Measurements from ENCODE around the gene TMEM178A. TPM values are rescaled to one million over a fixed set of nuclear protein-coding genes. Genes with fewer than 3 reads are reported as not detected.

TMEM178A gene
- total RNA-seq, 1 experiment from 2014 or later = not detected

DNA sequence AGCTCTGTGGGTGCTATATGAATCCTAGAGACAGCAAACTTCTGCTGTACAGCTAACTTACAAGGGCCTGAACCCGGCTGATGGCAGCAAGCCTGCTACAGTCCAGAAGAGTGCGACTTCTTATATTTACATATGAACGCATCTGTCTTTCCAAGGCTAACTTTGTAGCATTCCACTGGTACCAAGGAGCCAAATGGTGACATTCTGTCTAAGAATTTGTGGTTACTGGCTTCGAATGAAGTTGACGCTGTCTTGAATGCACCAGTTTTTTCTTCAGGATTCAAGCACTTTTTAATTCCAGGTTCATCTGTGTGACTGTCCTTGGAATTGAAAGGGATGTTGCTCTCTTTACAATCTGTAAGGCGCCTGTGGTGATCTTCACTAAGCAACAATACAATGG is 70.9 kb downstream of the TMEM178A start:
- DNase-seq (ENCODE audit: extremely low read depth, low read depth) = no peak

DNA sequence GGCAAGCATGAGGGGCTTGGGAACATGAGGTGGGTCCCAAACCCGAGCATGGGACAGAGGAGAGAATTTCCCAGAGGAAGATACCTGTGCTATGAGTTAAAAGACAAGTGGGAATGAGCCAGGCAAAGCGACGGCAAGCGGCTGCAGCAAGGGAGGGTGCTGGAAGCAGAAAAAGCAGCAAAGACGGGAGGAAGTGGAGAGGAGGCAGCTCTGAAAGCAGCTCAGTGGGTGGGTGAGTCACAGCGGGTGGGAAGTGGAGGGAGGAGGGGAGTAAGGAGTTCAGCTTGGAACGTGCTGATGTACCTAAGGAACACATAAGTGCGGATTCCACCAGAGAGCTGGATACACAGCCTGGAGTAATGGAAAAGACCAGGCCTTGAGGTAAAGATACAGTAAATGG is 71.9 kb downstream of the TMEM178A start:
- DNase-seq (ENCODE audit: extremely low read depth, low read depth) = no peak

DNA sequence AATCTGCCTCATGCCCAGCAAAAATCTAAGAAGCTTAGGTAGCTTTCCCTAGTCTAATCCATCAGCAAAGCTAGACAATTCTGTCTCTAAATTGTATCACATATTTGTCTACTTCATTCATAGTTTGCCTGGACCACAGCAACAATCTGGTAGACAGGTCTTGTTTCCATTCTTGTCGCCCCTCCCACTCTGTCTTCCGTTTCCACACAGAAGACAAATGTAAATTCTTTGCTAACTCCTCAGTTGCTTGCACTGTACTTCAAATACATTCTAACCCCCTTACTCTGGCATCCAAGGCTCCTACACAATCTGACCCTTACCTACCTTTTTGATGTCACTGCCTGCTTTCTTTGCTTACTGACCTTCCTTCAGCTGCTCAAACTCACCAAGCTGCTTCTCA is 73.2 kb downstream of the TMEM178A start:
- DNase-seq (ENCODE audit: extremely low read depth, low read depth) = no peak

DNA sequence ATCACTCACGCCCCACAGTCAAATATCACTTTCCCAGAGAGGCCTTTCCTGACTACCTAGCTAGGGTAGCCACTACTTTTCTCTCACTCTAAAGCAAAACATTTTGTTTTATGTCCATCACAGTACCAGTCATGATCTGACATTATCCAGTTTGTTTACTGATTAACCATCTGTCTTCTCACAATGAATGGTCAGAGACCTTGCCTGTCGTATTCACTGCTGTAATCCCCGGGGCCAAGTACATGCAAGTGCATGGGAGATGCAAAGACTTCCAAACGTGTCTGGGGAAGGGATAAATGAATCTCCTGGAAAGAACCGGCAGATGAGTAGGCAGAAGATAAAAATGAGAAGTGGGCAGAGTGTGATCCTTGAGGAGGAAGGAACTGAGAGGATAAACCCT is 73.7 kb downstream of the TMEM178A start:
- no peak for DNase-seq (ENCODE audit: extremely low read depth, low read depth)

DNA sequence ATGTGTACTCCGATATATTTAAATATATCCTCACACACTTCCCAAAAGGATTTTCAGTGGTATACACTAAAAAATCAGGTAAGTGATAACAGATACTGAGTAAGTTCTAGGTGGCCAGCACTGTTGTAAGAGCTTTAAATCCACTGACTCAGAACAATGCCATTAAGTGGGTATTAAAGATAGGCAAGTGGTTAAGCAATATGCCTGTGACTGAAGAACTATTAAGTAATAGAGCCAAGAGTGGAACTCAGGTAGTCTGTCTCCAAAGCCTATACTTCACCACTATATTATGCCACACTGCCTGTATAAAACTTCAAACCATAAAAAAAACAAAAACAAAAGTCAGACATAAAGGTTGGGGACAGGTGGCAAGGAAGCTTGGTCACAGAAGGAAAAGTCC is 76.2 kb downstream of the TMEM178A start:
- no peak for DNase-seq (ENCODE audit: extremely low read depth, low read depth)

DNA sequence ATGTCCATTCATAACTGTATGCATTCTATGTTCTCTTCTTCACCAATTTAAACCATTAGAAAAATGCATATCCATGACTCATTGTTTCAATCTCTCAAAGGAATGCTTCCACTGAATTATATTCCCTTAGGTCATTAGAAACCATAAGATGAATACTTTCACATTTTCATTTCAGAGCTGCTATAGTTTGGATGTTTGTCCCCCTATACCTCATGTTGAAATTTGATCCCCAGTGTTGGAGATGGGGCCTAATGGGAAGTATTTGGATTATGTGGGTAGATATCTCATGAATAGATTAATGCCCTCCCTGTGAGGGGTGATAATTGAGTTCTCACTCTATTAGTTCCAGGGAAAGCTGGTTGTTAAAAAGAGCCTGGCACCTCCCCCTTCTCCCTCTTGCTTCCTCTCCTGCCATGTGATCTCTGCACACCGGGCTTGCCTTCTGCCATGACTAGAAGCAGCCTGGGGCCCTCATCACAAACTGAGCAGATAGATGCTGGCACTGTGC is 77.6 kb downstream of the TMEM178A start:
- DNase-seq (ENCODE audit: extremely low read depth, low read depth) = no peak

DNA sequence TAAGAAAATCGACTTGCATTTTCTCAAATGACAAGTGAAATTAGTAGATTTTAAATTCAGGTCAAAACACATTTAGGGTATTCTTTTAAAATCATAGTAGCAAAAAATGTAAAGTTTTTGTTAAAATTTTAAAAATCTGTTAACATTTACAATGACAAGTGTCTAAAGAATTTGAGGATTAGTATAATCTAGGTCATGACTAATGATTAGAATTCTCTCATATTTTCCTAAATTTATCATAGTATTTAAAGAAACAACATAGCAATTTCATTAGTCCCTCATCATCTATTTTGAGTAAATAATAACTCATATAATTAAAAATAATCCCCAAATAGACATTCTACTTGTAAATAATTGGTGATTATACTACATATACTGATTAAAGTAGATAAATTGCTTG is 89.7 kb downstream of the TMEM178A start:
- no peak for DNase-seq (ENCODE audit: extremely low read depth, low read depth)

DNA sequence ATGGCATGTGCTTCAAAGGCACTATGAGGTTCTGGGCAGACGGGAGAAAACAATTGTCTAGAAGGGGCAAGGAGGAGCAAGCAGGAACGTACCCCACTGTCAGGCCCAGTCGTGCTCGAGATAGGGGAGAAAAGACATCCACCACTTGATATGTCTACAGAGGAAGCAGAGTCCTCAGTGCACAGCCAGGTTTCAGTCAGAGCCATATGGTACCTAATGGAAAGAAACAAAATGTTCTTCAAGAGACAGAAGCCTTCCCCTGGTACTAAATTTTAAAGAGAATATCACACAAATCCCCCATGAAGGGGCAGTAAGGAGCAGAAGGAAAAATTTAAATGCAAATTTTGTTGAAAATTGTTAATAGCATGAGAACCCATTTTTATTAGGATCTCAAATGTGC is 91.4 kb downstream of the TMEM178A start:
- no peak for DNase-seq (ENCODE audit: extremely low read depth, low read depth)

DNA sequence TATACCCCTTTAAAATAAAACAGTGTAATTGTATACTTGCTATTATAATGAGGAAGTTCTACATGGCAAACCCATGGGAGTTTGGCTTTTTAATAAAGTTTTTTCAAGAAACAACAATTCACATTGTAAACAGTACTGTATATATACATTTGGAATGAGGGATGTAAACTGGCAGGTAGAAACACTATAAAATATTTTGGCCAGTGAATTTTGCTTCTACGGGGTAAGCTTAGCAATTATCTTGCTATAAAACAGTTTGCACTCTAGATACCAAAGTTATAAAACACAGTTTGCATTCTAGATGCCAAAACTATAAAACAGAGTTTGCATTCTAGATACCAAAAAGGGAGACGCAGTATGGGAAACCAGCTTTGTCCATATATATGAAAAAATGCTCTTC is 96.7 kb downstream of the TMEM178A start:
- no peak for DNase-seq (ENCODE audit: extremely low read depth, low read depth)

Other genes starting within 250 kb of the TMEM178A start
- gene MAP4K3, start 228.6 kb upstream of the TMEM178A start, total RNA-seq (2014; rRNA removed; shearing (Covaris generic)) = 24.9 and 30.5 TPM in 2 replicates
- 21.0 and 23.4 TPM in 2 replicates for gene THUMPD2, start 113.3 kb downstream of the TMEM178A start, total RNA-seq (2014; rRNA removed; shearing (Covaris generic))

Data from NCI-H460 (cell line).